GM21360 (cell line): Measurements from ENCODE around the gene ADCY5.

ENCODE experiments used
- ATAC-seq: cut with Tn5 transposase; IDR thresholded peaks from one replicate; pipeline ENCODE4 v1.9.1; 2021; ENCODE audit warnings: mild to moderate bottlenecking, moderate library complexity; ENCODE audit not compliant: unreplicated experiment

ADCY5 gene

GRCh38 chr3:123312331-123313265 lies 136.3 kb downstream of the ADCY5 start:
- ATAC-seq = no peak

GRCh38 chr3:123311201-123311600 lies 137.7 kb downstream of the ADCY5 start:
- ATAC-seq = no peak

GRCh38 chr3:123310741-123311140 lies 138.1 kb downstream of the ADCY5 start:
- no peak for ATAC-seq

GRCh38 chr3:123310186-123310585 lies 138.7 kb downstream of the ADCY5 start:
- no peak for ATAC-seq

- ATAC-seq = no peak
These were observed 141.8 kb downstream of the ADCY5 start for GRCh38 chr3:123307064-123307463.

GRCh38 chr3:123305192-123305591 lies 143.7 kb downstream of the ADCY5 start:
- no peak for ATAC-seq

GRCh38 chr3:123303976-123304560 lies 144.8 kb downstream of the ADCY5 start:
- ATAC-seq = no peak

- ATAC-seq = no peak
These were observed 145.9 kb downstream of the ADCY5 start for GRCh38 chr3:123302961-123303360.

- no peak for ATAC-seq
These were observed 147.3 kb downstream of the ADCY5 start for GRCh38 chr3:123301331-123302184.

GRCh38 chr3:123300583-123300982 lies 148.3 kb downstream of the ADCY5 start:
- ATAC-seq = no peak

GRCh38 chr3:123300056-123300455 lies 148.8 kb downstream of the ADCY5 start:
- no peak for ATAC-seq

GRCh38 chr3:123299581-123299980 lies 149.3 kb downstream of the ADCY5 start:
- no peak for ATAC-seq

- ATAC-seq = no peak
These were observed 150.0 kb downstream of the ADCY5 start for GRCh38 chr3:123298903-123299302.

GRCh38 chr3:123297627-123297899 lies 151.3 kb downstream of the ADCY5 start:
- no peak for ATAC-seq

- no peak for ATAC-seq
These were observed 151.9 kb downstream of the ADCY5 start for GRCh38 chr3:123296836-123297626.

GRCh38 chr3:123296261-123296660 lies 152.6 kb downstream of the ADCY5 start:
- ATAC-seq = no peak

GRCh38 chr3:123295901-123296250 lies 153.0 kb downstream of the ADCY5 start:
- ATAC-seq = no peak

- no peak for ATAC-seq
These were observed 153.6 kb downstream of the ADCY5 start for GRCh38 chr3:123295171-123295900.

- no peak for ATAC-seq
These were observed 154.5 kb downstream of the ADCY5 start for GRCh38 chr3:123294296-123294938.
